Bronchial epithelial cell (primary cell): Measurements from ENCODE around the gene UNCX. TPM values are rescaled to one million over a fixed set of nuclear protein-coding genes. Genes with fewer than 3 reads are reported as not detected.

Experiments used
- DNase-seq: peaks from one replicate; pipeline ENCODE4 v3.0.0-alpha.2; 2010; ENCODE audit warnings: low read depth
- FAIRE-seq: peaks from 2 replicates; lab custom pipeline; 2011; peaks lifted over from hg19 to GRCh38; lab: Jason Lieb, UNC
- H3K27me3 ChIP-seq: 2 replicates; pipeline ENCODE4 v1.5.1; 2011; ENCODE audit warnings: low read length; ENCODE audit not compliant: control insufficient read depth, insufficient read depth
- H3K36me3 ChIP-seq: 2 replicates; pipeline ENCODE4 v1.5.1; 2011; ENCODE audit warnings: low read length; ENCODE audit not compliant: control insufficient read depth, insufficient read depth
- H3K4me3 ChIP-seq: 2 replicates; pipeline ENCODE4 v1.5.1; 2011; ENCODE audit warnings: mild to moderate bottlenecking, low read depth, low read length, control low read depth
- CTCF ChIP-seq: IDR thresholded peaks from 2 replicates; pipeline ENCODE4 v1.5.1; 2011; ENCODE audit warnings: mild to moderate bottlenecking, moderate library complexity, low read length, control low read depth, inconsistent platforms; ENCODE audit not compliant: insufficient read depth, severe bottlenecking
- total RNA-seq: library from RNA; depleted of rRNA; stranded (reverse); fragments of >200 nt; gene quantifications from 2 replicates; pipeline ENCODE4 v1.2.1, GENCODE V29; 2014

The UNCX gene
- total RNA-seq, 1 donor from 2014 or later = not detected

- Histone ChIP-seq H3K27me3 (peaks cover 59% of the 10 kb centered on the region), H3K36me3 (no peaks in the 10 kb centered on the region), H3K4me3 (no peak overlapping the region)
- TF ChIP-seq CTCF = no peak
- DNase-seq (no peak), FAIRE-seq (no peak)
Observed at GRCh38 chr7:1238450-1238882, 5.8 kb downstream of the UNCX start.

GRCh38 chr7:1238931-1239802 is 6.5 kb downstream of the UNCX start:
- FAIRE-seq (peak; percentile 47), DNase-seq (no peak)
- H3K27me3 ChIP-seq = peaks cover 61% of the 10 kb centered on the region
- H3K36me3 ChIP-seq = no peaks in the 10 kb centered on the region
- H3K4me3 ChIP-seq = no peak overlapping the region
- TF ChIP-seq CTCF = no peak

- no peak for TF ChIP-seq CTCF
- DNase-seq = no peak
- Histone ChIP-seq H3K4me3 (no peak overlapping the region), H3K27me3 (peaks cover 63% of the 10 kb centered on the region), H3K36me3 (no peaks in the 10 kb centered on the region)
- FAIRE-seq = no peak
Observed at GRCh38 chr7:1239803-1240516, 7.3 kb downstream of the UNCX start.

- FAIRE-seq = no peak
- peaks cover 64% of the 10 kb centered on the region for H3K27me3 ChIP-seq
- no peak overlapping the region for H3K4me3 ChIP-seq
- no peak for DNase-seq
- no peak for TF ChIP-seq CTCF
- no peaks in the 10 kb centered on the region for H3K36me3 ChIP-seq
Observed at GRCh38 chr7:1240517-1241257, 8.0 kb downstream of the UNCX start.

GRCh38 chr7:1241258-1241602 is 8.6 kb downstream of the UNCX start:
- Histone ChIP-seq H3K36me3 (no peaks in the 10 kb centered on the region), H3K27me3 (peaks cover 67% of the 10 kb centered on the region), H3K4me3 (no peak overlapping the region)
- no peak for TF ChIP-seq CTCF
- FAIRE-seq = no peak
- no peak for DNase-seq
